HG03135 (cell line): ENCODE measurements around the gene FAM114A1.
"Not testable (repeated sequence)": the region's sequence is repeated elsewhere in the genome, so short reads cannot be mapped to it uniquely, and the experiment has no call there.

Experiments used
- ATAC-seq: cut with Tn5 transposase; IDR thresholded peaks from one replicate; pipeline ENCODE4 v1.9.1; 2021; ENCODE audit warnings: mild to moderate bottlenecking, moderate library complexity; ENCODE audit not compliant: unreplicated experiment

Gene FAM114A1

GRCh38 chr4:38898245-38898644, 30.6 kb downstream of the FAM114A1 start:
- ATAC-seq, result no peak

DNA sequence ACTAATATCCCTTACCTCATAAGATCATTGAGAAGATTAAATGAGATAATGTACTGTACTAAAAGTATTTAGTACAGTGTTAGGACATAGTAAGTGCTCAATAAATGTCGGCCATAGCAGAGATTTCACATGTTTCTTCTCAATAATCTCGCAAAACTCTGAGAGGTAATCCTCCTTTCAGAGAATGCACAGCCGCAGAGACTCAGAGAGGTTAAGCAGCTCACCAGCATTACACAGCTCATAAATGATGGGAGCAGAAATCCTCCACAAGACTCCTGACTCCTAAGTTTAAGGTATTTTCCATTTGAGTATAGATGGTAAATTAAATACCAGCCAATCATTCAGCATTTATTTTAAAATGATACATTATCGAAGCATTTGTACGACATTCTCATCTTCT, 34.6 kb downstream of the FAM114A1 start:
- ATAC-seq, result no peak

GRCh38 chr4:38902695-38903094, 35.1 kb downstream of the FAM114A1 start:
- ATAC-seq, result no peak

DNA sequence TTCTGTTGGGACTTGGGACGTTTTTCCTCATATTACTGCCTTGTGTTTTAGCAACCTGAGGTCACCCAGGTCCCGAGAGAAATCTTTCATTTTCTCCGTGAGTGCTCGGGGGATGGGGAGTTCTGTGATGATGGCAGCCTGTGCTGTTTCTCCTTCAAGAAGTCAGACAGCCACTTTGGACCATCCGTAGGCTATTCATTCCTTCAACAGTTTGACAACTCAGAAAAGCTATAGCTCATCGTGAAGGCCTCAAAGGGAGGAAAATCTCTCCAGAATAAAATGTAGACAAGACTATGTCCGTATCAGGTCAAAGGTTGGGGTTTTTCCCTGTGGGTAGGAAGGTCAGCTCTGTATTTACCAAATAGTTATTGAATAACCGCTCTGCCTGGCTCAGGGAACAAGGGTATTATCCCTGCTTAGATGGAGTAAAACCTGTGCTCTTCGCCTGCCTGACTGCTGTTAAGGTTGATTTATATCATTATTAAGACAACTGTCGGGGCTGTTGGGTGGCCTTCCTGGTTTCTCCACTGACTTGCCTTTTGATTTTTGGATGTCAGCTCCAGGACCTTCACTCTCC, 36.6 kb downstream of the FAM114A1 start:
- ATAC-seq, result no peak

- ATAC-seq, result no peak
Measured at GRCh38 chr4:38904682-38905081, 37.1 kb downstream of the FAM114A1 start.

- no peak for ATAC-seq
Measured at GRCh38 chr4:38905652-38906385, 38.2 kb downstream of the FAM114A1 start.

GRCh38 chr4:38907696-38908270, 40.2 kb downstream of the FAM114A1 start:
- ATAC-seq, result no peak

- ATAC-seq, result no peak
Measured at GRCh38 chr4:38909015-38909414, 41.4 kb downstream of the FAM114A1 start.

DNA sequence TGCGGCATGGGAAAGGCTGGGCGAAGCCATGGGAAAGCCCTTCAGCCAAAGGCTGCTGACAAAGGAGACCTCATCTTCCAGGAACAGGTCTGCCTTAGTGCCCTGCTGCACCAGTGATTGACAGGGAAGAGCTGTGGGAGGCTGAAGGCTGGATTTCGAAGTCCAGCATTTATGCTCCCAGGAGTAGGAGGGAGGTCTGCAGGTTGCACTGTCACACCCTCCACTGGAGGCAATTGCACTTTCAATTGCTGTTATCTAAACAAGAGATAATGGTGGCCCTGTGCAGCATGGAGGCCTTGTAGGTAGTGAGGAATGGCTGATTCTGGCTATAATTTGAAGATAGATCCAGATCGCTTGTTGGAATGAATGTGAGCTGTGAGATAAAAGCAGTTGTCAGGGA, 43.7 kb downstream of the FAM114A1 start:
- no peak for ATAC-seq

DNA sequence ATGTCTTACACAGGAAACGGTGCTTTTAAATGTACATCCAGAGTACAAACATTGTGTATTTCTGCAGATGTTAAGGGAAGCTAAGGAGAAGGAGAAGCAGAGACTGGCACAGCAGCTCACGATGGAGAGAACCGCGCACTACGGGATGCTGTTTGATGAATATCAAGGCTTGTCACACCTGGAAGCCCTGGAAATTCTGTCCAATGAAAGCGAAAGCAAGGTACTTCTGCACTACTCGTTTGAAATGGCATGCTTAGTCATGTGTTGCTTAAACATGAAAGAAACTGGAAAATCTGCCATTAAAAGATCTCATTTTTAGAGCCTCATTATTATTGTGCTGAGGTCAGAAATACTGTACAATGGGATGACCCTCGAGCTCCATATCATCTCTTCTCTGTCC, 47.2 kb downstream of the FAM114A1 start:
- ATAC-seq, result no peak

GRCh38 chr4:38916267-38916666, 48.7 kb downstream of the FAM114A1 start:
- not testable (repeated sequence) for ATAC-seq

DNA sequence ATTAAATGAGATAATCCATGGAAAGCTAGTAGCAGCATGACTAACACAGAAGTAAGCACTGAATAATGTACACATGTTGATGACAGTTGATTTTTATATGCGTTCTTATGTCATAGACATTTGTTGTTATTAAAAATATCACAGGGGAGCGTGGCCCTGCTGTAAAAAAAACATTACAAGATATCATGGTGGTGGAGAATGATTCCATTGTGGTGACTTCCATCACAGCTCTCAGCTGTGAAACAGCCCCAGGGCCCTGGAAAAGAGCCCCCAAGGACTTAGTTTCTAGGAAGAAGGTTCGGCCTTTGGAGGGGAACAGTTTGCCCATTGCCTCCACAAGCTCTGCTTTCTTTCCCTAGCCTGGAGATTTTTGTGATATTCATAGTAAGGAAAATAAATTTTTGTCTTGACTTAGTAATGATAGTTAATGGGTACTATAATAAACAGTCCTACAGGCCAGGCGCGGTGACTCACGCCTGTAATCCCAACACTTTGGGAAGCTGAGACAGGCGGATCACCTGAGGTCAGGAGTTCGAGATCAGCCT, 49.9 kb downstream of the FAM114A1 start:
- no peak for ATAC-seq

- no peak for ATAC-seq
Measured at GRCh38 chr4:38919494-38919893, 51.9 kb downstream of the FAM114A1 start.

- ATAC-seq, result no peak
Measured at GRCh38 chr4:38920186-38920585, 52.6 kb downstream of the FAM114A1 start.

- ATAC-seq, result no peak
Measured at GRCh38 chr4:38920677-38921076, 53.1 kb downstream of the FAM114A1 start.

DNA sequence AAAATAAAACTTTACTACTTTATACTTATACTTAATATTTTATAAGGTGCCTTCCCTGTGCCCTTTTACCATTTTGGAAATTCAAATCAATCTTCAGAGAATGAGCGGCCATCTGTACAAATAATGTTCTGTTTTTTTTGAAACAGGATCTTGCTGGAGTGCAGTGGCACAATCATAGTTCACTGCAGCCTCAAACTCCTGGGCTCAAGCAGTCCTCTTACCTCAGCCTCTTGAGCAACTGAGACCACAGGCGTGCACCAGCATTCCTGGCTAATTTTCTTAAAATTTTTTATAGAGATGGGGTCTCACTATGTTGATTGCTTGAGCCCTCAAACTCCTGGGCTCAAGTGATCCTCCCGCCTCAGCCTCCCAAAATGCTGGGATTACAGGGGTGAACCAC, 53.5 kb downstream of the FAM114A1 start:
- no peak for ATAC-seq

- ATAC-seq, result no peak
Measured at GRCh38 chr4:38923746-38924145, 56.1 kb downstream of the FAM114A1 start.

DNA sequence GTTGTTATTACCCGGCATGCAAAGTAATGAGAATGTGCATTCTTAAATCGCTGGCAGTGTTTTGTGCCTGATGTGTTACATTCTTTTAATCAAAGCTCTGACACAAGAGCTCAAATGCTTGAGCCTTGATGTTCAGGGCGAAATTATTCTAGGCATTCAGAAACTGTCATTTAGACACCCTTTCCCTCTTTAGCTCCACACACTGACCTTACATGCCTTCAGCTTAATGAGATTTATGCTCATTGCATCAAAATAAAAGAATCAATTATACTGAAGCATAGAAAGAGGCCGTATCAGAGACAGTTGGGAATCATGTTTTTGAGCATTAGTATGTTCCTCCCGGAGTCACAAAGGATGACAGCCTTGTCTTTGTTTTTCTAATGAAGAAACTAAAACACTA, 56.7 kb downstream of the FAM114A1 start:
- no peak for ATAC-seq

- ATAC-seq, result no peak
Measured at GRCh38 chr4:38925492-38926413, 58.1 kb downstream of the FAM114A1 start.

GRCh38 chr4:38926896-38927295, 59.3 kb downstream of the FAM114A1 start:
- no peak for ATAC-seq

DNA sequence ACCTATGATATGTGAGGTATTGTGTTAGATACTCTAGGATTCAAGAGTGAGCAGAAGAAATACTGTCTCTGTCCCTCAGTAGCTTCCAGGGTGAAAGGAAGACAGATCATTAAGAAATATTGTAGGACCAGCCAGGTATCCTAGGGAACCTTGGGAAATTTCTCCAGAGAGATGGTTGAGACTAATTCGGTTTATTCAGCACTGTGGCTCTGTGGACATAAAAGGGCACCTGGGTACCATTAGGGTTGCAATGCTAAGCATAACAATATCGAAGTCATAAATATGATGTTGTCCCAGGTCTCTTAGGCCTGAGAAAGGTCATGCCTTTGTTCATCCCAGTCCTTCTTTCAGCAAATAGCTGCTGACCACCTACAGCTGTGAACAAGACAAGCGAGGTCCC, 61.0 kb downstream of the FAM114A1 start:
- no peak for ATAC-seq
